Hepatocyte (in vitro differentiated cells): ENCODE results near the gene STAT5B.

Experiments used
- EZH2 ChIP-seq: fragments of 200-600 bp; sonication (generic); IDR thresholded peaks from 2 replicates; pipeline ENCODE4 v1.6.1; 2016; ENCODE audit warnings: antibody characterized with exemption, mild to moderate bottlenecking, borderline replicate concordance
- TF ChIP-seq, protein P1 (sequence below): fragments of 200-600 bp; sonication (generic); IDR thresholded peaks from 2 replicates; pipeline ENCODE4 v1.5.1; 2016; ENCODE audit warnings: antibody characterized with exemption, mild to moderate bottlenecking; ENCODE audit not compliant: poor library complexity

DNA sequence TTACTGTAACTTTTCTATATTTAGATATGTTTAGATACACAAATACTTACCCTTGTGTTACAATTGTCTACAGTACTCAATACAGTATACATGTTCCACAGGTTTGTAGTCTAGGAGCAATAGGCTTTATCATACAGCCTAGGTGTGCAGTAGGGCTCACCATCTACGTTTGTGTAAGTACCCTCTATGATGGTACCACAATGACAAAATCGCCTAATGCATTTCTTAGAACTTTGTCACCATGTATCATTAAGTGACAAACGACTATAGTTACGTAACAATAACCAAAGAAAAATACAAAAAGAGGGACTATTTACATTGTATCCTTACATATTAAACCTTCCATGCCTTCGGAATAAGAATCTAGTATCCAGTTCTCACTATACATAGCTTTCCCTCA, 8.0 kb downstream of the STAT5B start:
- TF ChIP-seq, protein P1, sequence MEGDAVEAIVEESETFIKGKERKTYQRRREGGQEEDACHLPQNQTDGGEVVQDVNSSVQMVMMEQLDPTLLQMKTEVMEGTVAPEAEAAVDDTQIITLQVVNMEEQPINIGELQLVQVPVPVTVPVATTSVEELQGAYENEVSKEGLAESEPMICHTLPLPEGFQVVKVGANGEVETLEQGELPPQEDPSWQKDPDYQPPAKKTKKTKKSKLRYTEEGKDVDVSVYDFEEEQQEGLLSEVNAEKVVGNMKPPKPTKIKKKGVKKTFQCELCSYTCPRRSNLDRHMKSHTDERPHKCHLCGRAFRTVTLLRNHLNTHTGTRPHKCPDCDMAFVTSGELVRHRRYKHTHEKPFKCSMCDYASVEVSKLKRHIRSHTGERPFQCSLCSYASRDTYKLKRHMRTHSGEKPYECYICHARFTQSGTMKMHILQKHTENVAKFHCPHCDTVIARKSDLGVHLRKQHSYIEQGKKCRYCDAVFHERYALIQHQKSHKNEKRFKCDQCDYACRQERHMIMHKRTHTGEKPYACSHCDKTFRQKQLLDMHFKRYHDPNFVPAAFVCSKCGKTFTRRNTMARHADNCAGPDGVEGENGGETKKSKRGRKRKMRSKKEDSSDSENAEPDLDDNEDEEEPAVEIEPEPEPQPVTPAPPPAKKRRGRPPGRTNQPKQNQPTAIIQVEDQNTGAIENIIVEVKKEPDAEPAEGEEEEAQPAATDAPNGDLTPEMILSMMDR = no peak
- no peak for TF ChIP-seq EZH2
